Colonic mucosa (tissue), 4 donors: ENCODE measurements around the gene NRGN. TPM values are rescaled to one million over a fixed set of nuclear protein-coding genes. Genes with fewer than 3 reads are reported as not detected.

ENCODE experiments used
- DNase-seq: peaks from one replicate; pipeline ENCODE4 v3.0.0-alpha.2; 2020
- H3K27ac ChIP-seq: fragments of 200-600 bp; one replicate; pipeline ENCODE4 v1.8.0; 2021
- H3K27me3 ChIP-seq: fragments of 200-600 bp; one replicate; pipeline ENCODE4 v1.8.0; 2021
- H3K36me3 ChIP-seq: fragments of 200-600 bp; one replicate; pipeline ENCODE4 v1.8.0; 2021
- H3K4me1 ChIP-seq: fragments of 200-600 bp; one replicate; pipeline ENCODE4 v1.8.0; 2021; ENCODE audit warnings: mild to moderate bottlenecking
- H3K4me3 ChIP-seq: fragments of 200-600 bp; one replicate; pipeline ENCODE4 v1.8.0; 2021
- H3K9ac ChIP-seq, 2 donors: one replicate each; pipeline ENCODE4 v1.7.0; 2013; ENCODE audit warnings: control low read depth in 2 of 2, low read depth in 2 of 2, low read length in 2 of 2
- H3K9me3 ChIP-seq: fragments of 200-600 bp; one replicate; pipeline ENCODE4 v1.8.0; 2021
- intact Hi-C: fragments of 100-400 bp; cut with DNase I; formaldehyde crosslinking; loops from one replicate; pipeline ENCODE4 v1.14.1; 2022
- total RNA-seq, 2 donors: library from RNA; stranded (reverse); fragmentation: NEBNext Ultra II Directional in 1 of 2; extraction: Animal tissue kit (Norgen Biotek cat#: 25700) in 1 of 2; gene quantifications; one replicate each; pipeline ENCODE4 v1.2.1, GENCODE V29; 2021
- TF ChIP-seq, protein P1 (sequence below): fragments of 200-600 bp; IDR thresholded peaks from one replicate; pipeline ENCODE4 v1.8.0; 2022; ENCODE audit warnings: antibody characterized with exemption, mild to moderate bottlenecking
- donor health status: healthy.
- donor health status: DM: no; HTN: no; CAD: no.
- donor health status: DM: no; HTN: no; CAD: no.

Gene NRGN
- total RNA-seq, 2 donors from 2014 or later = 3.1 to 11.1 TPM

DNA sequence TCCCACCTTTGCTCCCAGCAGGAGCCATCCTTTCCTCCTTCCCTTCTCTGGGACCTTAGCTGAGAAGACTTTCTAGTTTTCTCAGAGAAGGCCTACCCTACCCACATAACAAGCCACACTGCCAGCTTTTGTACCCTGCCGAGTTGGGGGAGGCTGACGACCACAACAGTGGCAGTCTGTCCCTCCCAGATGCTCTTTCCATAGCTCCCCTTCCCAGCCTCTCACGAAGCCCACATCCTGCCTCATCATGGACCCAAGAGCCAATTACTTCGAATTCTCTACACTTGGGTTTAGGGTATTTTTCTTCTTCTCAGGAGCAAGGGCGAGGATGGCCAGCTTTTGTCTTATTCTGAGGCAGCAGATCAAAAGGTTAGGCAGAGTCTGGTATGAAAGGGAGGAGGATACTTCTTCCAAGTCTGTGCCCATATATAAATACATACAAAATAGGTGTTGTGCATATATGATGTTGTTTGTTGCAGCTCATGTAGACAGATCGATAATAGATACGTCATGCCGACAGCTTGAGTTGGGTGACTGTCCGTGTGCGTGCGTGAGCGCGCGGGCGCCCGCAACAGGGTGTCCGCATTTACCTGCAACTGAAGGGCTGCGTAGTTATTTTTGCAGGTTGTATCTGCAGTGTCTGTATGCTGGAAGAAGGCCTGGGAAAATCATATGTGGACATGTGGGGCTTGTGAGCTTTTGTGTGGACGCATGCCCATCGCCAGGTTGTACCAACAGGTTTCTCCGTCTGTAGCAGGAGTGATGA lies 846 bp upstream of the NRGN start:
- Histone ChIP-seq H3K4me1 (peaks cover 12% of the 10 kb centered on the region), H3K9me3 (no peaks in the 10 kb centered on the region), H3K27me3 (no peaks in the 10 kb centered on the region), H3K4me3 (no peak overlapping the region), H3K9ac (peak overlapping the region in 1 of 2 donors; percentile 23), H3K27ac (no peak overlapping the region), H3K36me3 (no peaks in the 10 kb centered on the region)
- intact Hi-C loops = no loop called here
- TF ChIP-seq, protein P1, sequence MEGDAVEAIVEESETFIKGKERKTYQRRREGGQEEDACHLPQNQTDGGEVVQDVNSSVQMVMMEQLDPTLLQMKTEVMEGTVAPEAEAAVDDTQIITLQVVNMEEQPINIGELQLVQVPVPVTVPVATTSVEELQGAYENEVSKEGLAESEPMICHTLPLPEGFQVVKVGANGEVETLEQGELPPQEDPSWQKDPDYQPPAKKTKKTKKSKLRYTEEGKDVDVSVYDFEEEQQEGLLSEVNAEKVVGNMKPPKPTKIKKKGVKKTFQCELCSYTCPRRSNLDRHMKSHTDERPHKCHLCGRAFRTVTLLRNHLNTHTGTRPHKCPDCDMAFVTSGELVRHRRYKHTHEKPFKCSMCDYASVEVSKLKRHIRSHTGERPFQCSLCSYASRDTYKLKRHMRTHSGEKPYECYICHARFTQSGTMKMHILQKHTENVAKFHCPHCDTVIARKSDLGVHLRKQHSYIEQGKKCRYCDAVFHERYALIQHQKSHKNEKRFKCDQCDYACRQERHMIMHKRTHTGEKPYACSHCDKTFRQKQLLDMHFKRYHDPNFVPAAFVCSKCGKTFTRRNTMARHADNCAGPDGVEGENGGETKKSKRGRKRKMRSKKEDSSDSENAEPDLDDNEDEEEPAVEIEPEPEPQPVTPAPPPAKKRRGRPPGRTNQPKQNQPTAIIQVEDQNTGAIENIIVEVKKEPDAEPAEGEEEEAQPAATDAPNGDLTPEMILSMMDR = no peak
- no peak for DNase-seq

DNA sequence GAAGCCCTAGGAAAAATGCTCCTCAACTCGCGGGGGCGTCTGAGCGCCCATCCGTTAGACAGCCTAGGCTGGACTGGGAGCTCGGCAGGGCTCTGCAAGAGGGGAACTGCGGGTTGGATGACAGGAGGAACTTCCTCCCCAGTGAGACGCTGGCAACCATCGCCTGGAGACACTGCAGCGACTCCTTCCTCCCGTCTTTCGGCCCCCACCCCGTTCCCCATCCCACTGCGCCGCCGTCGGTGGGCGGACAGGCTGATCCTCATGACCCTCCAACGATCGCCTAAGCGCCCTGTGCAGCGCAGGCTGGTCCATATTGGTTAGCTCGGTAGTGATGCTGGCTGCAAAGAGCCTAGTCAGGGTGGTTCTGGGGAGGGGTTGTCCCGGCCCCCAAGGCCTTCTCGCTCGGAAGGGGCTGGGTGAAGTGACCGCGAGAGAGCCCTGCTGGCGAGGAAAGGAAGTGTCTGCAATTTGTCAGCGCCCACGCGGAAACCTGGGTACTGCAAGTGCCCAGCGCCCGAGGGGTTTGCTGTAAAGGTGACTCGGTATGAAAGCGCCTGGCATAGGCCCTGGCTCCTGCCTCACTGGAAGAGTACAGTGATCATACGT lies 638 bp downstream of the NRGN start:
- Histone ChIP-seq H3K4me3 (peak overlapping the region; percentile 45), H3K9me3 (no peaks in the 10 kb centered on the region), H3K36me3 (no peaks in the 10 kb centered on the region), H3K27me3 (peaks cover under 1% of the 10 kb centered on the region), H3K27ac (no peak overlapping the region), H3K9ac (peak overlapping the region; percentile 6 to 46), H3K4me1 (peaks cover 12% of the 10 kb centered on the region)
- TF ChIP-seq, protein P1 = peak; percentile 34
- intact Hi-C loops = no loop called here
- DNase-seq = no peak

DNA sequence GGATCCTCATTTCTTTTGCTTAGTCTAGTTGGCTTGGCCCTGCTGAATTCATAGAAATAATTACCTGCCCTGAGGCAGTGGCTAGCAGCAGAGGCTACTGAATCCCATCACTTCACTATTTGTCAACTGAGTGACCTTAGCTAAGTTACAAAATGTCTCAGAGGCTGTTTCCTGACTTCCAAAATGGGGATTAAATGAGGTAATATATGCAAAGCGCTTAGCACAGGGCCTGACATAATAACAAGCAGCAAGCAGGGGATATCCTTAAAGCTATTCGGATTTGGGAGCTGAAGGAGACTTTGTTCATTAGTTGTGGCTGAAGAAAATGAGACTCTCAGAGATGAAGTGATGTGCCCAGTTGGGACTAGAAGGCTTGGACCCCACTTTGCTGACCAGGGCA lies 2.8 kb downstream of the NRGN start:
- H3K27ac ChIP-seq = no peak overlapping the region
- H3K4me1 ChIP-seq = peaks cover 12% of the 10 kb centered on the region
- peaks cover 4% of the 10 kb centered on the region for H3K27me3 ChIP-seq
- H3K9ac ChIP-seq = no peak overlapping the region
- TF ChIP-seq, protein P1 = no peak
- intact Hi-C loops = no loop called here
- no peaks in the 10 kb centered on the region for H3K36me3 ChIP-seq
- H3K9me3 ChIP-seq = no peaks in the 10 kb centered on the region
- no peak overlapping the region for H3K4me3 ChIP-seq
- no peak for DNase-seq

DNA sequence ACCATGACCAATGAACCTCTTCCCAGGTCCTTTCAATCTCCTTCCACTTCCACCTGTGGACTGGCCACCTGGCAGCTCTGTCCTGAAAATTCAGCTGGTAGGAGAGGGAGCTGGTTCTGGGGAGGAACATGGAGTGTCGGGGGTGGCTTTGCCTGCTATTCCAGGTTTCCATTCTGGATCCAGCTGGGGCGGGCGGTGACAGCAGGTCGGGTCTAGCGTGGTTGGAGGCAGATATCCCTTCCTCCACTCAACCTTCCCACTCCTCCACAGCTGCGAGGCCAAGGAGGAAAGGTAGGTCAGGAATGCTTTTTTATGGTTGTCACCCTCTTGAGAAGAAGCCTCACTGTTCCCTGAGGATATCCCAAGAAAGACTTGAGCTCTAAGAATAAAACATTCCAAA lies 3.3 kb downstream of the NRGN start:
- Histone ChIP-seq H3K4me1 (peaks cover 12% of the 10 kb centered on the region), H3K4me3 (no peak overlapping the region), H3K9ac (no peak overlapping the region), H3K9me3 (no peaks in the 10 kb centered on the region), H3K27me3 (peaks cover 4% of the 10 kb centered on the region), H3K27ac (no peak overlapping the region), H3K36me3 (no peaks in the 10 kb centered on the region)
- intact Hi-C loops = no loop called here
- TF ChIP-seq, protein P1 = no peak
- no peak for DNase-seq

DNA sequence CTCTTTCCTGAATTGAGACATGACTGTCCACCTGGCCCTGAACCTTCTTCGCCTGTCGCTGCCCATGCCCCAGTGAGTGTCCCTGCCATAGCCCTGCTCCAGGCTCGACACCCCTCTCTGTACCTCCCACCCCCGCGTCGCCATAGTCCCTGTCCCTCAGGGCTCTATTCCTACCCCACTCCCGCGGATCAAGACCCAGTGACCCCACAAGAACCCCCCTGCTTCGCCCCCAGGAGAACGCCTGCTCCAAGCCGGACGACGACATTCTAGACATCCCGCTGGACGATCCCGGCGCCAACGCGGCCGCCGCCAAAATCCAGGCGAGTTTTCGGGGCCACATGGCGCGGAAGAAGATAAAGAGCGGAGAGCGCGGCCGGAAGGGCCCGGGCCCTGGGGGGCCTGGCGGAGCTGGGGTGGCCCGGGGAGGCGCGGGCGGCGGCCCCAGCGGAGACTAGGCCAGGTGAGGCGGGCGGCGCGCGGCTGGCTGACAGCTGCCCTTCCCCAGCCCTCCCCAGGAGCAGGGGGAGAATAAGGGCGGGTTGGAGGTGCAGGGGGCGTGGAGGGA lies 5.6 kb downstream of the NRGN start:
- TF ChIP-seq, protein P1 = no peak
- Histone ChIP-seq H3K4me3 (no peak overlapping the region), H3K27ac (no peak overlapping the region), H3K27me3 (peaks cover 4% of the 10 kb centered on the region), H3K36me3 (no peaks in the 10 kb centered on the region), H3K9ac (no peak overlapping the region), H3K9me3 (no peaks in the 10 kb centered on the region), H3K4me1 (peaks cover 7% of the 10 kb centered on the region)
- intact Hi-C loops = loop anchor here (5.0 kb wide), 1 partner anchor 73 kb away; the partner anchor contains the start of genes SIAE and SPA17
- DNase-seq = no peak
